ENCODE data around the gene BTNL9.
"Not testable (repeated sequence)": the region's sequence is repeated elsewhere in the genome, so short reads cannot be mapped to it uniquely, and the experiment has no call there.

Gene BTNL9

GRCh38 chr5:181039931-181040630, at the start of gene BTNL9:
Gene BTNL9, plus strand, starts transcription at chr5:181040266. Its CDS starts 5,224 bp downstream, at chr5:181045490.
- DNase-seq (ENCODE audit: low spot score) = no peak

DNA sequence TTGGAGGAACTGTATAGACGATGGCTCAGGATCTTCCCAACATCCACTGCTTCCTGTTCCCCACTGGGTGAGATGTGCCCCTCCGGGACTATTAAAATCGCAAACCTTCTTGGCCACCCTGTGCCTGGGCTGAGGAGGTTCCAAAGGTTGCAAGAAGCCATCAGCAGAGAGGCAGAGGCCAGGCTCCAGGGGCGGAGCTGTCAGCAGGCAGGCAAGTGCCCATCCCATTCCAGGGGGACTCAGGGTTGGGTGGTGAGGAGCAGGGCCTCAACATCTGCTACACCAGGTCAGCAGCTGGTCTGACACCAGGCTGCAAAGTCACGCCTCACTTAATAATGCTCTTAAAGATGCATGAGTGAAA, 49.2 kb upstream of the BTNL9 start:
- no peak for DNase-seq (ENCODE audit: low spot score)

DNA sequence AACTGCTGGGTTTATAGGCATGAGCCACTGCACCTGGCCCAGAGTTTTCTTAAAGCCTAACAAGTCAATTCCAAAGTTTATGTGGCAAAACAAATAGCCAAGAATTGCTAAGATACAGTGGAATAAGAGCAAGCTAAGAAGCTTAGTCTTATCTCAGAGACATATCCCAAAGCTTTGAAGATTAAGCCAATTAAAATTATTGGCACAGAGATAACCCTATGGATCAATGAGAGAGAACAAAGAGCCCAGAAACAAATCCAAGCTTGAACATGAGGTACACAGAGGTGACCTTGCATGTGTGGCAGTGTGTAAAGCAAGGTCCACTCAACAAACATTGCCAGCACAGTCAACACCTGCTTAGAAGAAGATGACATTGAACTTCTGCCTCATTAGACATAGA, 38.1 kb upstream of the BTNL9 start:
- no peak for DNase-seq (ENCODE audit: low spot score)

DNA sequence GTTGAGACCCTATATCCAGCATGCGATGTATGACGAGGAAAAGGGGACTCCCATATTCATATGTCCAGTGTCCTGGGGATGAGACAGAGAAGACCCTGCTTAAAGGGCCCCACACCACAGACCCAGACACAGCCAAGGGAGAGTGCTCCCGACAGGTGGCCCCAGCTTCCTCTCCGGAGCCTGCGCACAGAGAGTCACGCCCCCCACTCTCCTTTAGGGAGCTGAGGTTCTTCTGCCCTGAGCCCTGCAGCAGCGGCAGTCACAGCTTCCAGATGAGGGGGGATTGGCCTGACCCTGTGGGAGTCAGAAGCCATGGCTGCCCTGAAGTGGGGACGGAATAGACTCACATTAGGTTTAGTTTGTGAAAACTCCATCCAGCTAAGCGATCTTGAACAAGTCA, 34.3 kb upstream of the BTNL9 start:
- DNase-seq (ENCODE audit: low spot score) = no peak

- no peak for DNase-seq (ENCODE audit: low spot score)
Observed at GRCh38 chr5:181008136-181008535, 31.9 kb upstream of the BTNL9 start.

- not testable (repeated sequence) for DNase-seq (ENCODE audit: low spot score)
Observed at GRCh38 chr5:181010018-181010417, 30.0 kb upstream of the BTNL9 start.

DNA sequence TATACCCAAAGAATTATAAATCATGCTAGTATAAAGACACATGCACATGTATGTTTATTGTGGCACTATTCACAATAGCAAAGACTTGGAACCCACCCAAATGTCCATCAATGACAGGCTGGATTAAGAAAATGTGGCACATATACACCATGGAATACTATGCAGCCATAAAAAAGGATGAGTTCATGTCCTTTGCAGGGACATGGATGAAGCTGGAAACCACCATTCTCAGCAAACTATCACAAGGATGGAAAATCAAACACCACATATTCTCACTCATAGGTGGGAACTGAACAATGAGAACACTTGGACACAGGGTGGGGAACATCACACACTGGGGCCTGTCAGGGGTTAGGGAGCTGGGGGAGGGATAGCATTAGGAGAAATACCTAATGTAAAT, 25.4 kb upstream of the BTNL9 start:
- not testable (repeated sequence) for DNase-seq (ENCODE audit: low spot score)

DNA sequence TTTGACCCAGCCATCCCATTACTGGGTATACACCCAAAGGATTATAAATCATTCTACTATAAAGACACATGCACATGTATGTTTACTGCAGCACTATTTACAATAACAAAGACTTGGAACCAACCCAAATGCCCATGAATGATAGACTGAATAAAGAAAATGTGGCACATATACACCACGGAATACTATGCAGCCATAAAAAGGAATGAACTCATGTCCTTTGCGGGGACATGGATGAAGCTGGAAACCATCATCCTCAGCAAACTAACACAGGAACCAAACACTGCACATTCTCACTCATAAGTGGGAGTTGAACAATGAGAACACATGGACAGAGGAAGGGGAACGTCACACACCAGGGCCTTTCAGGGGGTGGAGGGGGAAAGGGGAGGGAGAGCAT, 22.6 kb upstream of the BTNL9 start:
- DNase-seq (ENCODE audit: low spot score) = not testable (repeated sequence)

DNA sequence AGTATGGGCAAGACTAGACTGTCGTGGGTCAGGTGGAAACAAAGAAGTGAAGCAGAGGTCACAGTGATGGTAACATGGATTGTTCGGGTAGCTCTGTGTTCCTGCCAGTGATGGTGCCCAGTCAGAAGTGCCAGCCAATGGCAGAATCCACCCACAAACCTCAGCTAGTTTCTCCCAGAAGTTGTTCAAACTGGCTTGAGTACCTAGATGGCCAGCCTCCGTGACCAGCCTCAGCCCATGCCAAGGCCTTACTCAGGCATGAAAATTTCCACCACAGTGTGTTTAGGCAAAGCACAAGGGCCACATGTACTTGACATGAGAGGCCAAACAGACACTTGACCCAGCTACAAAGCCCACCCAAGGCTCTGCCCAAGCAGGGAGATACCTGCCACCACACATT, 19.4 kb upstream of the BTNL9 start:
- no peak for DNase-seq (ENCODE audit: low spot score)

DNA sequence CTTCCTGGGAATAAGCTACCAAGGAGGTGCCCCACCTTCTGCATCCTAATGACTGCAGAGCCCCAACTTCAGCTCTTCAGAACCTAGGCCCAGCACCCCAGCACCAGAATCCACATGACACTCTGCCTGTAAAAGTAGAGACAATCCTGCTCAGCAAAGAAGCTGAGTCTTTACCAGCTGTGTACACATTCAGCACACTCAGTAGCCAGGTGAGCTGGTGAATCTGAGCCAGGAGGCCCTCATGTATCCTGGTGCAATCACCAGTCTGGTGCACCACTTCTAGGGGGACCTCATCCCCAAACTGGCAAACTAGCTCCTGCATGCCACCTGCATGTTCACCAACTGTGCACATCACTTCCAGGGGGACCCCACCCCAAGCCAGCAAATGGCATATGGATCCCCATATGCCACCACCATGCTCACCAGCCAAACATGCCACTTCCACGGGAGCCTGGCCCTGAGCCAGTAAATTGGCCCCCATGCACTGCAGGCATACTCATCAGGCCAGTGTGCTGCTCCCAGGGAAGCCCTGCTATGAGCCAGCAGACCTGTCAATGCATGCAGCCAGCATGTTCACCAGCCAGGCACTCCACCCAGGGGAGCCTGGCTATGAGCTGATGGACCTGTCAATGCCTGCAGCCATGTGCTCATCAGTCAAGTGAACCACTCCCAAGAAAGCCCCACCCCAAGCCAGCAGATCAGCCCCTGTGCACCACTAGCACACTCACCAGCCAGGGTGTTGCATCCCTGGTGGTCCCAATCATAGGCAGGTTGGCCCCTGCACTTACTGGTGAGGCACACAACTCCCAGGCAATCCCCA, 15.6 kb upstream of the BTNL9 start:
- DNase-seq (ENCODE audit: low spot score) = no peak

DNA sequence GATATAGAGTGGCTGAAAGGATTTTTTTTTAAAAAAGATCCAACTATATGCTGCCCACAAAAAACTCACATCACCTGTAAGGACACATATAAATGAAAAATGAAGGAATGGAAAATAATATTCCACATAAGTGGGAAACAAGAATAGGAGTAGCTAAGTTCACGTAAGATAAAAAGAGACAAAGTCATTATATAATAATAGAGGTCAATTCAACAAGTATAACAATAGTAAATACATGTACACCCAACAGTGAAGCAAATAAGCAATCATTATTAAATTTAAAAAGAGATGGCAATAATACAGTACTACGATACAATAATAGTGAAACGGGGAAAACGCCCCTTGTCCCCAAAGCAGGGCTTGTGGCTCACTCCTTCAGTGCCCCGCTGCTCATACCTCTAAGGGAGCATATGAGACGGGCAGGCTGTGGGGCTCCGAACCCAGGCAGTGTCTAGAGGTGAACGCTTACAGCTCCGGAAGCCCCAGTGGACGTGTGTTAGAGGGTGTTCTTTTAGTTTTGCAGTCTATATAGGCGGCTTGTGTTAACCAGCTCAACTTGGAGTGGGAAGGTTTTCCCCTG, 12.5 kb upstream of the BTNL9 start:
- no peak for DNase-seq (ENCODE audit: low spot score)

DNA sequence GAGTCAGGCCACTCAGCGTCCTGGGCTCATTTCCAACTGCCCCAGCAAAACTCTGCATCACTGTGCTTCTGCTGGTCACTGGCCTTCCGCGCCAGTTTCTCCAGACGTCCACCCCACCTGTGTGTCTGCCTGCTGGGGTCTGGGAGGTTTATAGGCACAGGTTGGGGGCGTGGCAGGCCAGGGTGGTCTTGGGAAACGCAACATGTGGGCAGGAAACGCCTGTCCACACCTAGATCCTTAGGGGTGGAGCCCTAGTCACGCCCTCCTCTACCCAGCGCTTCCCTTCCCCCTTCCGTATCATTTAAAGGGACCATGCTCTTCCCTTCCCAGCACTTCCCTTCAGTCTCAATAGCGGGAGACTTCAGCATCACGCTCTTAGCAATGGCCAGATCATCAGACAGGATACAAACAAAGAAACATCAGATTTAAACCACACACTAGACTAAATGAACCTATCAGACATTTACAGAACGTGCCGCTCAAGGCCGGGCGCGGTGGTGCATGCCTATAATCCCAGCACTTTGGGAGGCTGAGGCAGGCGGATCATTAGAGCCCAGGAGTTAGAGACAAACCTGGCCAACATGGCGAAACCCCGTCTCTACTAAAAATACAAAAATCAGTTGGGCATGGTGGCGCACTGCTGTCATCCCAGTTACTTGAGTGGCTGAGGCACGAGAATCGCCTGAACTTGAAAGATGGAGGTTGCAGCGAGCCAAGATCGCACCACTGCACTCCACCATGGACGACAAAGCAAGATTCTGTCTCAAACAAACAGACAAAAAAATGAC, 11.8 kb upstream of the BTNL9 start:
- DNase-seq (ENCODE audit: low spot score) = no peak

GRCh38 chr5:181031716-181032115, 8.3 kb upstream of the BTNL9 start:
- no peak for DNase-seq (ENCODE audit: low spot score)

DNA sequence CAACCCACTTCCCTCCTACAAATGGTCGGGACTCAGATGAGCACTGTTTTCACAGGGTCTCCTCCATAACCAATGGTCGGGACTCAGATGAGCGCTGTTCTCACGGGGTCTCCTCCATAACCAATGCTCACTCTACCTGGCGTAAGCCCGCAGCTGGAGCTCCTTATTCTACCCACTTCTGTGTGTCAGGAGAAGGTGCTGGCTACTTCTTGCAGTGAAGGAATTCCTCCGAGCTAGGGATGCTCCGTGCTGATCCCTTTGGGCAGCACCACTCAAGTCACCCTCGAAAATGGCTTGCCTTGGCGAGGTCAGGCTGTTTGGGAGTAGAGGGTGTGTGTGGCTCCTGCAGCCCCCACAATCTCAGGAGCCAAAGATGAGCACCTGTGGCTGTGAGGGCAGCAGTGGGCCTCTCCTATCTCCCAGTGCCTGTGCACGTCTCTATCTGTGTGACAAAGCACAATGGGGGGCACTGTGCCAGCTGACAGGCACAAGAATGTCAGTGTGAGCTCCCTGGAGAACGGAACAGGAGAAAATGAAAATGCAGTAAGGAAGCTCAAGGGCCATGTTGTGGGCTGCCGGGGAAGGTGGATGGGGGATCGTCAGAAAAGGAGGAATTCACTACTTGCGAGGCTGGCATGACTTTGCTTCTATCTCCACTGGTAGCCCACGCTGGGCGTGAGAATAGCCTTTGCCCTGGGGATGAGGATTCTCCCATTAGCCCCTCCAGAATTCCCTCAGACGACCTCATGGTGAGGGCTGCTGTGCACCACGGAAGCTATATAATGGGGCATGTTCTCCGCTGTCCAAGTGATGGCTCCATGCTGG, 3.9 kb upstream of the BTNL9 start:
- DNase-seq (ENCODE audit: low spot score) = no peak

DNA sequence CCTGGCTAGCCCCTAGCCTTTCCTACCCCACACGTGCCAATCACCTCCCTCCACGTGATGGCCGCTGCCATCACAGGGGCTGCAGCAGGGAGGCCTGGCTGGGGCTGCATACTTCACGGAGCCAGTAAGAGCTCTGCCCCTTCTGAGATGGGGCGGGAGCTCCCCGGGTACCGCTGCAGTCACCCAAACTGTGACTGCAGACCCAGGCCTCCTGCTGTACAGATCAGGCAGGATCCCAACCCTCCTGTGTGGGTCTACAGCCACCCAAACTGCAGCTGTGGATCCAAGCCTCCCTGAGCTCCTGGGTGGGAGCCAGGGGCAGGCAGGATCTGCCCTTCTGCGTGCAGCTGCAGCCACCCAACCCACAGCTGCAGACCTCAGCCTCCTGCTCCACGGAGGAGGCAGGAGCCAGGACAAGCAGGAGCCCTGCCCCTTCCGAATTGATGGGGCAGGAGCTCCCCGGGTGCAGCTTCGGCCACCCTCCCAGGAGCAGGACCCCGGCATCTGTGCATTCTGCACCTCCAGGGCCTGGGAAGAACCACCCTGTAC, 3.2 kb upstream of the BTNL9 start:
- no peak for DNase-seq (ENCODE audit: low spot score)

- DNase-seq (ENCODE audit: low spot score) = no peak
Observed at GRCh38 chr5:181037365-181037861, 2.7 kb upstream of the BTNL9 start.

- DNase-seq (ENCODE audit: low spot score) = no peak
Observed at GRCh38 chr5:181039471-181039870, 595 bp upstream of the BTNL9 start.

DNA sequence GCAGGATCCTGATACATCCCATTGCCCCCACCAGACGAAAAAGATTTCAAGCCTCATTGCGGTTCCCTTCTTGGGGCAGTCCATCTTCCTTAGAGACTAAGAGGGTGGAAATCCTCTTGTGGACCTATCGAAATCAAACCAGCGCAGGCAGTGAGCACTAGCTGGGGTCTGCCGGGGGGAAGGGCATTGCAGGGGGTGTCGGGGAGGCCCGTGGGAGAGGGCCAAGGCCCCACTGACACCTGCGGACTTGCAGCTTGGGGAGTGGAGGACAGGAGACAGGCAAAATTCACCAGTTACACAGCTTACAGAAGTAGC, 522 bp downstream of the BTNL9 start:
- DNase-seq (ENCODE audit: low spot score) = no peak

- no peak for DNase-seq (ENCODE audit: low spot score)
Observed at GRCh38 chr5:181041043-181041442, 977 bp downstream of the BTNL9 start.

DNA sequence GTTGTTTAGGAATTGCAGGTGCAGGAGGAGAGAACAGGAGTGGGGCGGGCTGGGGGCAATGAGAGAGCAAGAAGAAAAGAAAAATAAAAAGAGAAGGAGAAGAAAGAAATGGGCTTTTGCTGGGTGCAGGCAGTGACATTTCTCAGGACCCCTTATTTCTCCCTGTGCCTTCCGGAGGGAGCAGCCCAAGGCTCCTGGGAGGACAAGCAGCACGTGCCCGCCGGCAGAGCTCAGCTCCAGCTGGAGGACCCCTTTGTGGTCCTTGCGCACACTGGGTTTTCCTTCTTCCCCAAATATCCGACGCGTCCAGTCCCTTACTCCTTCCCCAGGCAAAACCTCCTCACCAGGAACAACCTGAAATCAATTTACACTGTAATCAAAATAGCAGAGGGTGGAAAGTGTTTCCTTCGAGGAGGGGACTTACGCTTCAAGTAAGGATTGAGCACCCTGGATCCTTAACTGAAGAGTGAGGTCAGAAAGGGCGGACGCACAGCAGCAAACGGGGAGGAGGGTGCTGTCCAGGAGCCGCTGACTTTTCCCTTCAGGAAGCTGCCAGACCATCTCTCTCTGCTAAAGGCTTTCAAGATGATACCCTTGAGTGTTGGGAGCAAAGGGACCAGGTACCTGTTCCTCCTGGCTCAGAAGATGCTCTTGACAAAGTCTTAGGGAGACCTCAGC, 2.1 kb downstream of the BTNL9 start:
- DNase-seq (ENCODE audit: low spot score) = no peak

DNA sequence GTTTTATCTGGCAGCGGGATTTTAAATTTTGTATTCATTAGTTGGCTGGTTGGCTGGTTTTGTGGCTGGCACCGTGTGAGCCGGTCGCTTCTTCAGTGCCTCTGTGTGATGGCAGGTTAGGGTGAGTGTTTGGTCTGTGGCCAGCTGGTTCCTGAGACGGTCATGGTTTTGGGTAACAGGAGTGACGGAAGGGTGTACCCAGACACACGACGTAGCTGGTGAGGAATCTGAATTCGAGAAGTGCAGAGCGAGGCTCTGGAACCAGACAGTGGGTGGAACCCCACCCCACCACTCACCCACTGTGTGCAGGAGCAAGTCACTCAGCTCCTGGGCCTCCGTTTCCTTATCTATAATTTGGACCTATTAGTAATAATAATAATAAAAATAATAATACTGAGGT, 2.7 kb downstream of the BTNL9 start:
- no peak for DNase-seq (ENCODE audit: low spot score)
